Ascending aorta (tissue), 2 donors: ENCODE results near the gene ABCB11. TPM values are rescaled to one million over a fixed set of nuclear protein-coding genes. Genes with fewer than 3 reads are reported as not detected.

Experiments
- DNase-seq, 2 donors: peaks; one replicate each; pipeline ENCODE4 v3.0.0-alpha.2; 2019; ENCODE audit warnings: low spot score in 2 of 2
- H3K27ac ChIP-seq, 2 donors: fragments of 200-600 bp; sonication (generic); one replicate each; pipeline ENCODE4 v1.5.1; 2016 to 2017; ENCODE audit warnings: mild to moderate bottlenecking in 1 of 2
- H3K27me3 ChIP-seq: fragments of 200-600 bp; sonication (generic); one replicate; pipeline ENCODE4 v1.5.1; 2017
- H3K36me3 ChIP-seq, 2 donors: fragments of 200-600 bp; sonication (generic); one replicate each; pipeline ENCODE4 v1.5.1; 2016
- H3K4me1 ChIP-seq, 2 donors: fragments of 200-600 bp; sonication (generic); one replicate each; pipeline ENCODE4 v1.5.1; 2016 to 2017; ENCODE audit warnings: mild to moderate bottlenecking in 1 of 2
- H3K4me3 ChIP-seq, 2 donors: fragments of 200-600 bp; sonication (generic); one replicate each; pipeline ENCODE4 v1.5.1; 2016 to 2017; ENCODE audit warnings: mild to moderate bottlenecking in 1 of 2
- H3K9me3 ChIP-seq, 2 donors: fragments of 200-600 bp; sonication (generic); one replicate each; pipeline ENCODE4 v1.5.1; 2016
- intact Hi-C: fragments of 100-400 bp; cut with DNase I; formaldehyde crosslinking; loops from one replicate; pipeline ENCODE4 v1.15.1; 2023
- total RNA-seq: library from RNA; depleted of rRNA; stranded (reverse); fragments of >200 nt; gene quantifications from one replicate; pipeline ENCODE4 v1.1.0, GENCODE V29; 2016
- TF ChIP-seq, protein P1 (sequence below), 3 experiments: fragments of 200-600 bp in 2 of 3; fragments of 450-650 bp in 1 of 3; sonication (generic) in 2 of 3; IDR thresholded peaks; one replicate each; pipeline ENCODE4 v1.5.1; 2016 to 2019; ENCODE audit warnings: antibody characterized with exemption in 3 of 3, mild to moderate bottlenecking in 1 of 3, moderate library complexity in 1 of 3

ABCB11 gene
- total RNA-seq, 1 donor from 2014 or later = not detected

DNA sequence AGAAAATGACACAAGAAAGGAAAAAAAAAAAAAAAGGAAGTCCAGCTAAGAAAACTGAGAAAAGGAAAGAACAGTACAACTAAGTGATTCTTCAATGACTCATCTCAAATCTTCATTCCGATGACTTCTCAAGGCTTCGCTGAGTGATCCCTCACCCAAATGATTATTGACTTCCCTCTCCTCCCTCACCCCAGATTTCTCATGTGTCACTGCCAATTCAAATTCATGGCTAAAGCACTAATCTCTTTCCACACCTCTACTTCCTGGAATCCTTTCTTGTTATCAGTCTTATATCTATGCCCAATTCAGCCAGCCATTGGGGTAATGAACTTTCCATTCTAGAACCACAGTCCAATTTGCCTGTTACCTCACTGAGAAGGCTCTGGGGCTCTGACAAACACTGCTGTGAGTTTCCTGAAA, 7.2 kb upstream of the ABCB11 start:
- H3K36me3 ChIP-seq = no peaks in the 10 kb centered on the region
- DNase-seq = no peak
- intact Hi-C loops = no loop called here

DNA sequence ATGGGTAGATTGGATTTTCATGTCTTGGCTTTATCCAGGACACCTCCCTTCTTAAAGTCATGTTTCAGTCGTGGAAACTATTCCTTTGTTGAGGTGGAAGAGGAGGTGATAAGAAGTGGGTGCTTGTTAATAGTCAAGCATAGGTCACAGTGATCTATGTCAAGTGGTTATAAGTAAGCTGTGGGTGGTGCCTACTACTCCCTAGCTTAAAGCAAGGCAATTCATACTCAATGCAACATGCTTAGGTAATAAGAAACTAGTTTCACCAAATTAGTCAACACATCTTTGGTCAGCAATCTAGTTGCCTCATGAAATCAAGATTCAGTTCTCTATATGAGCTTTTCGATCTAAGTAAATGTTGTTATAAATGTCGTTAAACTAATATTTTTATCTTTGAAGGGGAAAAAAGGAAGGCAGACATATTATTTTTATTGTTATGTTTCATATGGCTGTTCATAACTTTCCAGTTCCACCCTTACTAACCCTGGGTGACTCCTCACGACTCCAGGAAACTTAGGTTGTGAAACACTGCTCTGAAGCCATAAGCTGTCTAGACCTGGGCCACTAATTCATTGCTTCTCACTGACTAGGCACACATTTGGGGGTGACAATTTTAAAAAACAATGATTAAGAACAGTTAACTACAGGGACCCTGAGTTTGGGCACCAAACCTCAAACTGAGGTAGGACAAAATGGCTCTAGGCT, 5.8 kb upstream of the ABCB11 start:
- Histone ChIP-seq H3K27me3 (no peaks in the 10 kb centered on the region), H3K36me3 (no peaks in the 10 kb centered on the region), H3K4me1 (no peaks in the 10 kb centered on the region), H3K27ac (no peak overlapping the region), H3K9me3 (no peaks in the 10 kb centered on the region), H3K4me3 (no peak overlapping the region)
- DNase-seq = no peak
- TF ChIP-seq, protein P1, sequence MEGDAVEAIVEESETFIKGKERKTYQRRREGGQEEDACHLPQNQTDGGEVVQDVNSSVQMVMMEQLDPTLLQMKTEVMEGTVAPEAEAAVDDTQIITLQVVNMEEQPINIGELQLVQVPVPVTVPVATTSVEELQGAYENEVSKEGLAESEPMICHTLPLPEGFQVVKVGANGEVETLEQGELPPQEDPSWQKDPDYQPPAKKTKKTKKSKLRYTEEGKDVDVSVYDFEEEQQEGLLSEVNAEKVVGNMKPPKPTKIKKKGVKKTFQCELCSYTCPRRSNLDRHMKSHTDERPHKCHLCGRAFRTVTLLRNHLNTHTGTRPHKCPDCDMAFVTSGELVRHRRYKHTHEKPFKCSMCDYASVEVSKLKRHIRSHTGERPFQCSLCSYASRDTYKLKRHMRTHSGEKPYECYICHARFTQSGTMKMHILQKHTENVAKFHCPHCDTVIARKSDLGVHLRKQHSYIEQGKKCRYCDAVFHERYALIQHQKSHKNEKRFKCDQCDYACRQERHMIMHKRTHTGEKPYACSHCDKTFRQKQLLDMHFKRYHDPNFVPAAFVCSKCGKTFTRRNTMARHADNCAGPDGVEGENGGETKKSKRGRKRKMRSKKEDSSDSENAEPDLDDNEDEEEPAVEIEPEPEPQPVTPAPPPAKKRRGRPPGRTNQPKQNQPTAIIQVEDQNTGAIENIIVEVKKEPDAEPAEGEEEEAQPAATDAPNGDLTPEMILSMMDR (IDR thresholded peaks at IDR 0.05) = no peak
- intact Hi-C loops = no loop called here

More for the DNA sequence above, 7.2 kb upstream of the ABCB11 start:
- TF ChIP-seq, protein P1 (IDR thresholded peaks at IDR 0.05) = no peak
- Histone ChIP-seq H3K27ac (no peak overlapping the region), H3K4me3 (no peak overlapping the region), H3K27me3 (no peaks in the 10 kb centered on the region), H3K4me1 (no peaks in the 10 kb centered on the region), H3K9me3 (peaks cover 0 to 5% of the 10 kb centered on the region in 2 donors)

DNA sequence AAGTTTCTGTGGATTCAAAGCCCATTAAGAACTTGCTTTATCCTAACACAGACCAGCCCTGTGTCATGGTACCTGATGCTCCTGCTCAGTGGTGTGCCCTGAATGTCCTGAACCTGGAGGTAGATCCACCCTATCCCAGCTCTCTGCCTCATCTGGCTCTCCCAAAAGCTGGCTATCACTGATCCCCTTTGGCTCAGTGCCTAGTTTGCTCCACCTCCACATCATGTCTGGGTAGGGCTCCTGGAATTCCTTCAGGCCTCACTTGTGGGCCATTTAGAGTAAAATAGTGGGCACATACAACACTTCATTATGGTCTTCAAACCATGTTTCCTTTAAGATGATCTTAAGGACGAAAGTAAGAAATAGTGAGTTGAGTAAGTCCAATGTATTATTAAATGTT, 4.8 kb upstream of the ABCB11 start:
- H3K27ac ChIP-seq = no peak overlapping the region
- DNase-seq = no peak
- H3K36me3 ChIP-seq = no peaks in the 10 kb centered on the region
- intact Hi-C loops = no loop called here
- TF ChIP-seq, protein P1 (IDR thresholded peaks at IDR 0.05) = no peak
- no peaks in the 10 kb centered on the region for H3K4me1 ChIP-seq
- H3K4me3 ChIP-seq = no peak overlapping the region
- no peaks in the 10 kb centered on the region for H3K27me3 ChIP-seq
- no peaks in the 10 kb centered on the region for H3K9me3 ChIP-seq

DNA sequence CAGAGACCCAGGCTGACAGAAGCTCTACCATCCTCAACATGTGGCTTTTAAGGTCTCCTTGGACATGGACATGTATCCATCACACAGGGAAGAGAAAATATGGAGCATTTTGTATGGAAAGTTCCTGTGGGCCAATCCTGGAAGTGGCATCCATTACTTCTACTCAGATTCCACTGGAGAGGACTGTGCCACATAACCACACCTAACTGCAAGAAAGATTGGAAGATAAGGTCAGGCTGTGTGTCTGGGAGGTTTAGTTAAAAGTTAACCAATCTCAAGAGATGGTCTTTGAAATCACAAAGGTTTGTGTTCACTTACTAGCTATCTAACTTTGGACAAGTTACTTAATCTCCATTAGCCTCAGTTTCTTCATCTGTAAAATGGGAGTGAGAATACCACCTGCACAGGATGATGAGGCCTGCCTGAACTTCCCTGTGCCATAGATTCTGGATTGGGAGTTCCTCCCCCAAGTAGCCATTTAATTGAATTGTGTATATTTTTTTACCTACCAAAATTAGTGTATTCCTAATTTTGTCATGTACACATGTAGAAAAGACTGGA, 3.9 kb upstream of the ABCB11 start:
- Histone ChIP-seq H3K9me3 (no peaks in the 10 kb centered on the region), H3K36me3 (no peaks in the 10 kb centered on the region), H3K27me3 (no peaks in the 10 kb centered on the region), H3K4me3 (no peak overlapping the region), H3K27ac (no peak overlapping the region), H3K4me1 (no peaks in the 10 kb centered on the region)
- DNase-seq = no peak
- intact Hi-C loops = no loop called here
- TF ChIP-seq, protein P1 (IDR thresholded peaks at IDR 0.05) = no peak

DNA sequence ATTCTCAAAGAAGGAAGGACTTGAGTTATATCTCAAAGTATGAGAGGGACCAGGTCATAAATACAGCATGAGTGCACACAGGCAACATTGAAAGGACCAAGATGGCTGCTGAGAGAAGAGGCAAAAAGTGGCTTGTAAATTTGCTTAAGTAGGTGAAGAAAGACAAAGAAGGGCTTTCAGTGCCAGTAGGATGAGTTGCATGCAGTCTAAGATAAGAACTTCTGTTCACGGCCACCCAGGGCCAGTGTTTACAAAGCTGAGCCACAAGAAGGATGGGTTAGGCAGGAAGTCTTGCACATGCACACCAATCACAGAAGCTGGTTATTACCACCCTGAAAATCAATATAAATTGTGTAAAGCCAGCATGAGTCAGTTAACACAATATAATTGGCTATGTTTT, 3.1 kb upstream of the ABCB11 start:
- no peaks in the 10 kb centered on the region for H3K9me3 ChIP-seq
- TF ChIP-seq, protein P1 (IDR thresholded peaks at IDR 0.05) = no peak
- intact Hi-C loops = no loop called here
- no peaks in the 10 kb centered on the region for H3K27me3 ChIP-seq
- H3K27ac ChIP-seq = no peak overlapping the region
- no peaks in the 10 kb centered on the region for H3K36me3 ChIP-seq
- no peak overlapping the region for H3K4me3 ChIP-seq
- DNase-seq = no peak
- H3K4me1 ChIP-seq = no peaks in the 10 kb centered on the region
